Neural cell (in vitro differentiated cells): ENCODE results near the gene SH3PXD2A. TPM values are rescaled to one million over a fixed set of nuclear protein-coding genes. Genes with fewer than 3 reads are reported as not detected.

ENCODE experiments used
- H2AFZ ChIP-seq: fragments of 200-600, 300-800 bp; sonication (generic), shearing (Covaris generic); 2 replicates; pipeline ENCODE4 v1.6.0; 2014; ENCODE audit warnings: low read depth, mild to moderate bottlenecking, antibody characterized with exemption, low read length, moderate library complexity
- H3F3A ChIP-seq: fragments of 200-600 bp; shearing (Covaris generic); 2 replicates; pipeline ENCODE4 v1.6.1; 2016; ENCODE audit warnings: mild to moderate bottlenecking, moderate library complexity, mixed read lengths, antibody characterized with exemption, low read length; ENCODE audit not compliant: insufficient read depth, poor library complexity, severe bottlenecking
- H3K27ac ChIP-seq: fragments of 200-600, 300-800 bp; sonication (generic), shearing (Covaris generic); 2 replicates; pipeline ENCODE4 v1.5.1; 2014; ENCODE audit warnings: mild to moderate bottlenecking, low read length, moderate library complexity
- H3K27me3 ChIP-seq: fragments of 300-800, 200-600 bp; sonication (generic), shearing (Covaris generic); 2 replicates; pipeline ENCODE4 v1.6.0; 2014; ENCODE audit warnings: mild to moderate bottlenecking, low read depth, low read length, moderate library complexity; ENCODE audit not compliant: insufficient read depth
- H3K36me3 ChIP-seq: fragments of 300-800, 200-600 bp; sonication (generic), shearing (Covaris generic); 2 replicates; pipeline ENCODE4 v1.5.1; 2014; ENCODE audit warnings: mild to moderate bottlenecking, antibody characterized with exemption, low read length, moderate library complexity; ENCODE audit not compliant: insufficient read depth
- H3K4me2 ChIP-seq: fragments of 300-800, 200-600 bp; sonication (generic), shearing (Covaris generic); 2 replicates; pipeline ENCODE4 v1.6.0; 2014; ENCODE audit warnings: mild to moderate bottlenecking, low read length
- H3K4me3 ChIP-seq: fragments of 300-800, 200-600 bp; sonication (generic), shearing (Covaris generic); 2 replicates; pipeline ENCODE4 v1.5.1; 2014; ENCODE audit warnings: mild to moderate bottlenecking, low read length, moderate library complexity
- H3K79me2 ChIP-seq: fragments of 200-600 bp; shearing (Covaris generic); replicated peaks from 2 replicates; pipeline ENCODE4 v1.6.0; 2014; ENCODE audit warnings: mild to moderate bottlenecking, low read length, moderate library complexity; ENCODE audit not compliant: insufficient read depth
- H3K9ac ChIP-seq: fragments of 300-800, 200-600 bp; sonication (generic), shearing (Covaris generic); 2 replicates; pipeline ENCODE4 v1.6.1; 2016; ENCODE audit warnings: mild to moderate bottlenecking, low read length, mixed read lengths
- H3K9me2 ChIP-seq: fragments of 200-600 bp; shearing (Covaris generic); 2 replicates; pipeline ENCODE4 v1.6.1; 2016; ENCODE audit warnings: mild to moderate bottlenecking, low read length, mixed read lengths; ENCODE audit not compliant: insufficient read depth
- H3K9me3 ChIP-seq: fragments of 200-600, 300-800 bp; sonication (generic), shearing (Covaris generic); 2 replicates; pipeline ENCODE4 v1.6.1; 2016; ENCODE audit warnings: mild to moderate bottlenecking, mixed run types, low read length, moderate library complexity, mixed read lengths
- H4K20me1 ChIP-seq: fragments of 200-600 bp; shearing (Covaris generic); 2 replicates; pipeline ENCODE4 v1.6.1; 2016; ENCODE audit warnings: mild to moderate bottlenecking, mixed run types; ENCODE audit not compliant: insufficient read depth
- EP300 ChIP-seq: fragments of 450-650 bp; conservative IDR thresholded peaks from 2 replicates; pipeline ENCODE4 v1.6.1; 2014; ENCODE audit warnings: antibody characterized with exemption, mild to moderate bottlenecking, moderate library complexity; ENCODE audit not compliant: poor library complexity, severe bottlenecking
- EZH2 ChIP-seq: fragments of 200-600, 300-800 bp; shearing (Covaris generic), sonication (generic); IDR thresholded peaks from 2 replicates; pipeline ENCODE4 v1.6.1; 2014; ENCODE audit warnings: antibody characterized with exemption, low read length, borderline replicate concordance, mild to moderate bottlenecking; ENCODE audit not compliant: insufficient read depth, poor library complexity, severe bottlenecking
- MXI1 ChIP-seq: fragments of 450-650 bp; conservative IDR thresholded peaks from 2 replicates; pipeline ENCODE4 v1.6.1; 2014; ENCODE audit warnings: antibody characterized with exemption, mild to moderate bottlenecking; ENCODE audit not compliant: poor library complexity, severe bottlenecking
- POLR2AphosphoS5 ChIP-seq: IDR thresholded peaks from 2 replicates; pipeline ENCODE4 v1.6.1; 2012
- RAD21 ChIP-seq: fragments of 450-650 bp; conservative IDR thresholded peaks from 2 replicates; pipeline ENCODE4 v1.6.1; 2014; ENCODE audit warnings: antibody characterized with exemption, mild to moderate bottlenecking, moderate library complexity
- REST ChIP-seq: IDR thresholded peaks from 2 replicates; pipeline ENCODE4 v1.6.1; 2012; ENCODE audit warnings: borderline replicate concordance
- SMC3 ChIP-seq: fragments of 450-650 bp; conservative IDR thresholded peaks from 2 replicates; pipeline ENCODE4 v1.6.1; 2014; ENCODE audit warnings: antibody characterized with exemption, mild to moderate bottlenecking, moderate library complexity; ENCODE audit not compliant: poor library complexity
- TAF1 ChIP-seq: IDR thresholded peaks from 2 replicates; pipeline ENCODE4 v1.6.1; 2012; ENCODE audit warnings: low read depth
- polyA plus RNA-seq: library from polyadenylated mRNA; depleted of rRNA; stranded (reverse); fragments of >200 nt; gene quantifications from 2 replicates; pipeline ENCODE4 v1.2.3, GENCODE V29; 2014
- TF ChIP-seq, protein P1 (sequence below): fragments of 450-650 bp; IDR thresholded peaks from 2 replicates; pipeline ENCODE4 v1.5.1; 2014; ENCODE audit warnings: antibody characterized with exemption, mild to moderate bottlenecking, moderate library complexity; ENCODE audit not compliant: poor library complexity, severe bottlenecking

Gene SH3PXD2A
- polyA plus RNA-seq, 1 donor from 2014 or later = 5.2 TPM

DNA sequence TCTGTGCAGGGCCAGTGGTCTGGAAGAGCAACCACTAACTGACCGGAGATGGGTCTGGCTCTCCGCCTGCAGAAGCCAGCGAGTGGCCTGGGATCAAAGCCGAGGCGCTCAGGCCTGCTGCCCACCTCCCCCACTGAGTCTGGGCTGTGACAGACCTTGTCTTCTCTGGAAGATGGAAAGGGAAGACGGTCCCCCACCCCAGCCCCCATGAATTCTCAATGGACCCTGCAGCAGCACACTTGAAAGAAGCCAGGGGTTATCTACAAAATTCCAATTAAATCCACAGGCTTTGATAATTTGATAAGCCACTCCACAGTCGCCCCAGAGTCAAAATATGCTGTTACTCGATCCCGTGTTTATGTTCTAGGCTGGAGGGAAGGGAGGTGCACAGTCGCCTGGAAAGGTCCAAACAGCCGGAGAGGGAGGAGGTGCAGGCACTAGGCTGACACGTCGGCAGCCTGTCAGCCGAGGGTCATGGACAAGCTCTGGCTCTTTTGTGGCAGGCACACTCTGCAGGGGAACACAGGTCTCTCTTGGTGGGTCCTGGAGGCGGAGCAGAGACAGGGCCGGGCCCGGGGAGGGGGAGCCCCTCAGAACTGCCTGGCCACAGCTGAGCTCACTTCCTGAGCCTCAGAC is 134.9 kb downstream of the SH3PXD2A start:
- H3K36me3 ChIP-seq = no peaks in the 10 kb centered on the region
- no peaks in the 10 kb centered on the region for H3K79me2 ChIP-seq
- H3K27me3 ChIP-seq = no peaks in the 10 kb centered on the region
- TF ChIP-seq EP300 = no peak
- no peak for TF ChIP-seq RAD21
- TF ChIP-seq EZH2 = no peak
- no peak for TF ChIP-seq SMC3
- no peak for TF ChIP-seq MXI1
- TF ChIP-seq TAF1 = no peak
- TF ChIP-seq POLR2AphosphoS5 = no peak
- H3K9me2 ChIP-seq = no peaks in the 10 kb centered on the region
- no peaks in the 10 kb centered on the region for H3F3A ChIP-seq
- H3K4me3 ChIP-seq = no peak overlapping the region
- no peaks in the 10 kb centered on the region for H4K20me1 ChIP-seq
- no peak overlapping the region for H2AFZ ChIP-seq
- no peak overlapping the region for H3K9ac ChIP-seq
- H3K9me3 ChIP-seq = no peaks in the 10 kb centered on the region
- H3K4me2 ChIP-seq = no peak overlapping the region
- no peak overlapping the region for H3K27ac ChIP-seq

DNA sequence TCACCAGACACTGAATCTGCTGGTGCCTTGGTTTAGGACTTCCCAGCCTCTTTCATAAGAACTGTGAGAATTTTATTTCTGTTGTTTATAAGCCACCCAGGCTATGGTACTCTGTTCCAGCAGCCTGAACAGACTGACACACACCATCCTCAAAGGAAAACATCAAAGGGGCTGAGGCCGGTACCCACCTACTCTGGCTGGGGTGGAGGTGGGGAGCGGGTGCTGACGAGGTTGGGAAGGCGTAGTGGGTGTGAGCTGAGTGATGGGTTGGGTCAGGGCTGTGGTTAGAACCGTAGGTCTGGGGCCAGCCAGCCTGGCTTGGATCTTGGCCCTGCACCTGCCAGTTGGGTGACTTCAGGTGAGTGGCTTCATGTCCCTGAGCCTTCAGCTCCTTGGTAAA is 136.3 kb downstream of the SH3PXD2A start:
- no peak overlapping the region for H3K4me3 ChIP-seq
- no peaks in the 10 kb centered on the region for H4K20me1 ChIP-seq
- no peaks in the 10 kb centered on the region for H3K79me2 ChIP-seq
- no peaks in the 10 kb centered on the region for H3K9me3 ChIP-seq
- no peaks in the 10 kb centered on the region for H3K36me3 ChIP-seq
- no peak overlapping the region for H3K4me2 ChIP-seq
- H3K27me3 ChIP-seq = no peaks in the 10 kb centered on the region
- TF ChIP-seq EZH2 (no peak), POLR2AphosphoS5 (no peak), RAD21 (no peak), REST (no peak), TAF1 (no peak), EP300 (no peak), SMC3 (no peak), MXI1 (no peak)
- TF ChIP-seq, protein P1, sequence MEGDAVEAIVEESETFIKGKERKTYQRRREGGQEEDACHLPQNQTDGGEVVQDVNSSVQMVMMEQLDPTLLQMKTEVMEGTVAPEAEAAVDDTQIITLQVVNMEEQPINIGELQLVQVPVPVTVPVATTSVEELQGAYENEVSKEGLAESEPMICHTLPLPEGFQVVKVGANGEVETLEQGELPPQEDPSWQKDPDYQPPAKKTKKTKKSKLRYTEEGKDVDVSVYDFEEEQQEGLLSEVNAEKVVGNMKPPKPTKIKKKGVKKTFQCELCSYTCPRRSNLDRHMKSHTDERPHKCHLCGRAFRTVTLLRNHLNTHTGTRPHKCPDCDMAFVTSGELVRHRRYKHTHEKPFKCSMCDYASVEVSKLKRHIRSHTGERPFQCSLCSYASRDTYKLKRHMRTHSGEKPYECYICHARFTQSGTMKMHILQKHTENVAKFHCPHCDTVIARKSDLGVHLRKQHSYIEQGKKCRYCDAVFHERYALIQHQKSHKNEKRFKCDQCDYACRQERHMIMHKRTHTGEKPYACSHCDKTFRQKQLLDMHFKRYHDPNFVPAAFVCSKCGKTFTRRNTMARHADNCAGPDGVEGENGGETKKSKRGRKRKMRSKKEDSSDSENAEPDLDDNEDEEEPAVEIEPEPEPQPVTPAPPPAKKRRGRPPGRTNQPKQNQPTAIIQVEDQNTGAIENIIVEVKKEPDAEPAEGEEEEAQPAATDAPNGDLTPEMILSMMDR = no peak
- H3K27ac ChIP-seq = no peak overlapping the region
- no peaks in the 10 kb centered on the region for H3K9me2 ChIP-seq
- H2AFZ ChIP-seq = no peak overlapping the region
- H3F3A ChIP-seq = no peaks in the 10 kb centered on the region
- no peak overlapping the region for H3K9ac ChIP-seq
